K562 (cell line): ENCODE measurements around the gene GRIN1.

Experiments used
- BACH1 ChIP-seq: fragments of 200-800 bp; sonication (Bioruptor generic); IDR thresholded peaks from 2 replicates; pipeline ENCODE4 v1.6.1; 2016; ENCODE audit warnings: missing genetic modification characterization, missing compliant biosample characterization
- ELF4 ChIP-seq: fragments of 450-650 bp; formaldehyde crosslinking; IDR thresholded peaks from 2 replicates; pipeline ENCODE4 v1.4.0; 2022; ENCODE audit warnings: missing genetic modification characterization
- EP300 ChIP-seq: IDR thresholded peaks from 2 replicates; pipeline ENCODE4 v1.6.1; 2012; ENCODE audit warnings: low read length, improper control_type of control experiment
- KLF10 ChIP-seq: fragments of 250-450 bp; sonication (Bioruptor Pico); IDR thresholded peaks from 2 replicates; pipeline ENCODE4 v1.6.1; 2021; ENCODE audit warnings: matching md5 sums
- TSHZ1 ChIP-seq: fragments of 250-450 bp; sonication (Bioruptor Pico); IDR thresholded peaks from 2 replicates; pipeline ENCODE4 v1.4.0; 2020; ENCODE audit warnings: mild to moderate bottlenecking, moderate library complexity
- ZNF280B ChIP-seq: fragments of 250-450 bp; sonication (Bioruptor Pico); IDR thresholded peaks from 2 replicates; pipeline ENCODE4 v1.5.1; 2021; ENCODE audit warnings: mild to moderate bottlenecking
- ZZZ3 ChIP-seq: fragments of 450-650 bp; IDR thresholded peaks from 2 replicates; pipeline ENCODE4 v1.6.1; 2016; ENCODE audit warnings: antibody characterized with exemption, mild to moderate bottlenecking, moderate library complexity
- TF ChIP-seq, protein P1 (sequence below): sonication (generic); formaldehyde crosslinking; IDR thresholded peaks from 2 replicates; pipeline ENCODE4 v1.8.0; 2022; ENCODE audit warnings: mild to moderate bottlenecking, low read depth, missing genetic modification reagents

- TF ChIP-seq ELF4 (CRISPR knock-in tag) (no peak), ZZZ3 (no peak), EP300 (no peak), KLF10 (no peak), TSHZ1 (CRISPR knock-in tag) (no peak), BACH1 (no peak), ZNF280B (CRISPR knock-in tag) (no peak)
- TF ChIP-seq, protein P1, sequence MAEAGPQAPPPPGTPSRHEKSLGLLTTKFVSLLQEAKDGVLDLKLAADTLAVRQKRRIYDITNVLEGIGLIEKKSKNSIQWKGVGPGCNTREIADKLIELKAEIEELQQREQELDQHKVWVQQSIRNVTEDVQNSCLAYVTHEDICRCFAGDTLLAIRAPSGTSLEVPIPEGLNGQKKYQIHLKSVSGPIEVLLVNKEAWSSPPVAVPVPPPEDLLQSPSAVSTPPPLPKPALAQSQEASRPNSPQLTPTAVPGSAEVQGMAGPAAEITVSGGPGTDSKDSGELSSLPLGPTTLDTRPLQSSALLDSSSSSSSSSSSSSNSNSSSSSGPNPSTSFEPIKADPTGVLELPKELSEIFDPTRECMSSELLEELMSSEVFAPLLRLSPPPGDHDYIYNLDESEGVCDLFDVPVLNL: no peak
These were observed 9.3 kb downstream of the GRIN1 start for GRCh38 chr9:137148242-137148641.
